Upper lobe of left lung (tissue), 4 donors: ENCODE measurements around the gene HHLA2.

ENCODE experiments used
- EP300 ChIP-seq, 4 donors: sonication (generic); formaldehyde crosslinking; IDR thresholded peaks; one replicate each; pipeline ENCODE4 v1.5.1; 2017; ENCODE audit warnings: antibody characterized with exemption in 4 of 4, control low read depth in 2 of 4
- POLR2A ChIP-seq, 4 donors: fragments of 450-650 bp; IDR thresholded peaks; one replicate each; pipeline ENCODE4 v1.5.1; 2016 to 2017; ENCODE audit warnings: antibody characterized with exemption in 4 of 4, mild to moderate bottlenecking in 2 of 4
- POLR2AphosphoS5 ChIP-seq, 2 donors: sonication (generic); formaldehyde crosslinking; IDR thresholded peaks; one replicate each; pipeline ENCODE4 v1.5.1; 2017; ENCODE audit warnings: antibody characterized with exemption in 2 of 2
- TF ChIP-seq, protein P1 (sequence below), 6 experiments: fragments of 450-650 bp in 4 of 6; fragments of 200-600 bp in 2 of 6; sonication (generic) in 2 of 6; IDR thresholded peaks; one replicate each; pipeline ENCODE4 v1.5.1; 2016 to 2019; ENCODE audit warnings: antibody characterized with exemption in 6 of 6

DNA sequence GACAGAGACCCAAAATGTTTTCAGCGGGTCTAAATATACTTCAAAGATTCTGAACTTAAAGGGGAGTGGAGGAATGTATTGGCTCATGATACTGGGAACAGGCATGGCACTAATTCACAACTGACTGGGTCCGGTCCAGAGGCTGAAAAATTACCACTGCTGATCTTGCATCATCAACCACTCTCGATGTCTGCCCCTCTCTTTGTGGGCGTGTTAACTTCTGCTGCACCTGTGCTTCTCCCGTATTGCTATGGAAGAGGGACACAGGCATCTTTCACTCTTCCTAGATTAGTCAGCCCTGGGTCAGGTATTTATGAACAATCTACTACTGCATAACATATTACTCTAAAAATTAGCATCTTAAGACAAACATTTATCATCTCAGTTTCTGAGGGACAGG is 33.2 kb downstream of the HHLA2 start:
- TF ChIP-seq EP300 (IDR thresholded peaks at IDR 0.05) = no peak
- TF ChIP-seq, protein P1, sequence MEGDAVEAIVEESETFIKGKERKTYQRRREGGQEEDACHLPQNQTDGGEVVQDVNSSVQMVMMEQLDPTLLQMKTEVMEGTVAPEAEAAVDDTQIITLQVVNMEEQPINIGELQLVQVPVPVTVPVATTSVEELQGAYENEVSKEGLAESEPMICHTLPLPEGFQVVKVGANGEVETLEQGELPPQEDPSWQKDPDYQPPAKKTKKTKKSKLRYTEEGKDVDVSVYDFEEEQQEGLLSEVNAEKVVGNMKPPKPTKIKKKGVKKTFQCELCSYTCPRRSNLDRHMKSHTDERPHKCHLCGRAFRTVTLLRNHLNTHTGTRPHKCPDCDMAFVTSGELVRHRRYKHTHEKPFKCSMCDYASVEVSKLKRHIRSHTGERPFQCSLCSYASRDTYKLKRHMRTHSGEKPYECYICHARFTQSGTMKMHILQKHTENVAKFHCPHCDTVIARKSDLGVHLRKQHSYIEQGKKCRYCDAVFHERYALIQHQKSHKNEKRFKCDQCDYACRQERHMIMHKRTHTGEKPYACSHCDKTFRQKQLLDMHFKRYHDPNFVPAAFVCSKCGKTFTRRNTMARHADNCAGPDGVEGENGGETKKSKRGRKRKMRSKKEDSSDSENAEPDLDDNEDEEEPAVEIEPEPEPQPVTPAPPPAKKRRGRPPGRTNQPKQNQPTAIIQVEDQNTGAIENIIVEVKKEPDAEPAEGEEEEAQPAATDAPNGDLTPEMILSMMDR (IDR thresholded peaks at IDR 0.05) = no peak
- no peak for TF ChIP-seq POLR2A (IDR thresholded peaks at IDR 0.05)
- TF ChIP-seq POLR2AphosphoS5 (IDR thresholded peaks at IDR 0.05) = no peak
